Umbilical cord (tissue), 2 donors: ENCODE data around the gene CD86. TPM values are rescaled to one million over a fixed set of nuclear protein-coding genes. Genes with fewer than 3 reads are reported as not detected.

Source experiments
- DNase-seq: peaks from one replicate; pipeline ENCODE4 v3.0.0-alpha.2; 2015; ENCODE audit warnings: low spot score
- total RNA-seq: library from RNA; depleted of rRNA; stranded (reverse); fragments of >200 nt; gene quantifications from one replicate; pipeline ENCODE4 v1.2.3, GENCODE V29; 2014; ENCODE audit warnings: low replicate concordance; ENCODE audit not compliant: insufficient read depth

Gene CD86
- total RNA-seq, 1 donor from 2014 or later: 20.2 TPM

DNA sequence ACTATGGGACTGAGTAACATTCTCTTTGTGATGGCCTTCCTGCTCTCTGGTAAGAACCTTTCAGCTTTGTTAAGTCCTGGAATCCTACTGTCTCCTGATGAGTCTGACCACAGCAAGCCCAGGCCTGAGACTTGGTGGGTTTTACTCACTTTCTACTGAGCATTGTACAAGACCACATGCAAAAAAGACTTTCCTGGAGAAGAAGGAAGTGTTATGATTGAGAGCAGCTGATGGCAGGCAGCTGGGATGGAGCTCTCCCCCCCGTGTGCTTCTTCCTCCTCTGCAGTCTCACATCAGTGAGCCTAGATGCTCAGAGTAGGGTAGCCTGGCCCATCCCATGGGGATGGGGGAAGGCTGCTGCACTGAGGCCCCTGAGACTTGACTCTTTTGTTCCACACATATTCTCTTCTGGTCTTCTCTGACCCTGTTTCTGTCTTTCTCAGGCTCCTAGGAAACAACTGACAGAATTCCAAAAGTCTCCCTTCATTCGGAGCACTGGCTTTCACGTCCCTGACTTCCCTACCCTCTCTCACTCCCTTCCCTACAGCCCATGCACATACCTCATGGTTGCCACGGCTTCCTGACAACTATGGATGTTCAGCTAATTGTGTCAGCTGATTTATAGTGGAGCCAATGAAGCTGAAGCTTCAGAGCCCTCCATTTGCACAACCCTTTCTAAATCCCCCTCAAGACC is 36.6 kb downstream of the CD86 start:
- no peak for DNase-seq

DNA sequence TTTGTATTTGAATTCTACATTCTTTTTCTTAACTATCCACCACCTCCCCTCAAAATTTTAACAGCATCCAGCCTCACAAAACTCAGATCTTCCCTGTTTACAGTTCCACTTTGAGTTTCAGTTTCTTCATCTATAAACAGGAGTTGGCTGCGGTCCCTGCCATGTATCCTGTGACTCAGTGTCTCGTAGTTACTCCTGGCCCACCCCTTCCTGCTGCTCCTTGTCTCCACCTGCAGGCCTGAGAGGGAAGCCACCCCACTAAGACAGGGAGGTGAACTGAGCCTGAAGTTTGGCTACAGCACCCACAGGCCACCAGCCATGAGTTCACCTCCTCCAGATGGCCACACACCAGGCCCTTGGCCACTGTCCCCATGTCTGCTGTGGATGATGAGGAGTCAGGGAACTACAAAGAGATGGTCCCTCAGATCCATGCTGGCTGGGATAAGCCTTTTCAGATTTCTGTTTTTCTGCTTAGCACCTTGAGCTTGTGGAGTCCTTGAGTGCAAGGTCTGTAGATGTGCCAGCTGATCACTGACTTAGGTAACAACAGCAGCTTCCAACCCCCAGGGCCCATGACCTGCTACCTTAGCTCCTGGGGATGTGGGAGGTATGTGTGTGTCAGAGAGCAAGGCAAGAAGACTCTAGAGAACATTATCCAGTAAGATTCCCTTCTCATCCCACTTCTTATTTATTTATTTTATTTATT is 37.5 kb downstream of the CD86 start:
- DNase-seq: no peak

DNA sequence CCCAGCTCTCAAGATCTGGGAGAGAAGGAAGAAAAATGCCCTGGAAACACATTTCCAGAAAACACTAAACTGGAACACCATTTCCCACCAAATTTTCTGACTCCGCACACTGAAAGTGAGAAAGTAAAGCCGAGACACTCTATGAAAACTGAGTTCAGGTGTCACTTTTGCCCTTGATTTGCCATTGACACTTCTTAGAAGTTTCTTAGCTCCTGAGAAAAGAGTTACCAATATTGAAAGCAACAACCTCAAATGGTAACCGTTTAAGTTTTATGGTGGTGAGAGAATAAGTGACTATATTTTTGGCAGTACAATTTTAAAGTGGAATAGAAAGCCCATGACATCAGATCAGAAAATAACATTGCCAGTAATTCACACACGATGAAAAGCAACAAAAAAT is 39.0 kb downstream of the CD86 start:
- DNase-seq: no peak

DNA sequence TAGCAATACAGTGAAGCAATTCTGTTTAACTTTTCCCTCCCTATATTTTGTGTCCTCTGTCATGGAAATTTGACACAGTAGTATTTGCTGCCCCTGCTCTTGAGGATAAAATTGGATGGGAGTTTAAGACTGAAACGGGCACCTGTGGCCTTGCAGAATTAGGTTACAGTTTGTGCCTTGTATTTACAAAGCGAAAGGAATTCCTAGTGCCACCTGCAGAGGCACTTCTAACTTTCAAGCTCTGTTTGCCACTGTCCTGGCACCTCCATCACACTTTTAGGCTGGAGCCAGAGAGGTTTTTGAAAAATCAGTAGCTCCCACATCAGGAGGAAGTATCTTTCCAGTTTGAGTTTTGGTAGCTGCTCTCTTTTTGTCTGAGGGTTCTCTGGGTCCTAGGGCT is 39.5 kb downstream of the CD86 start:
- no peak for DNase-seq

DNA sequence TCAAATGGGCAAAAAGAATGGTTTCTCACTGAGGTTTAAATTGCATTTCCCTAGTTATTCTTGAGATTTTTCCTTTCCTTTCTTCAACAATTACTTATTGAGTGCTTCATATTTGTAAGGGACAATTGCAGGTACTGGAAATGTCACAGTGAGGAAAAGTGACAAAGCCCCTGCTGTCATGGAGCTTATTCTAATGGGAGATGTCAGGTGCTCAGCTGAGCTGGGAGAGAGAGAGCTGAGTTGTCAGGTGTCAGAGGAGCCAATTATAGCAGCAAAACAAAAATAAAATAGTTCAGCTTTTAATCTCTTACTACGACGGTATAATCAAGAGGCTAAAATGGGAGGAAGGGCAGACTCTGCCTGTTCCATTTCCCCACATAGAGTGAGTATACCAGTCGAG is 42.0 kb downstream of the CD86 start:
- DNase-seq: no peak

DNA sequence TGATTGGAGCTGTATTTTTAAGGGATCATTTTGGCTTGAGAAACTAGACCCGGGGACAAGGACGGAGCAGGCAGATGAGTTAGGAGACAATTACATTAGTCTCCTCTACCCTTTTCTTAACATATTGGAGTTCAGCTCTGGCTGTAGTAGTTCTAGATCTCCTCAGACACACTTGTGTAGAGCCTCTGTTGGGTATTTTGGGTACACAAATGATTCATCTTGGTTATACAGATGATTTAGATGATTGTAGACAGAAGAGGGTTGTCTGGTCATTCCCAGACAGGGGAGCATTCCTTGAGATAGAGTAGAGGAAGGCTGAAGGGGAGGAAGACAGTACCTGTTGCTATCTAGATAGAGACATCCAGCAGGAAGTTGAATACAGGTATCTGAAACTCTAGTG is 43.4 kb downstream of the CD86 start:
- DNase-seq: no peak

DNA sequence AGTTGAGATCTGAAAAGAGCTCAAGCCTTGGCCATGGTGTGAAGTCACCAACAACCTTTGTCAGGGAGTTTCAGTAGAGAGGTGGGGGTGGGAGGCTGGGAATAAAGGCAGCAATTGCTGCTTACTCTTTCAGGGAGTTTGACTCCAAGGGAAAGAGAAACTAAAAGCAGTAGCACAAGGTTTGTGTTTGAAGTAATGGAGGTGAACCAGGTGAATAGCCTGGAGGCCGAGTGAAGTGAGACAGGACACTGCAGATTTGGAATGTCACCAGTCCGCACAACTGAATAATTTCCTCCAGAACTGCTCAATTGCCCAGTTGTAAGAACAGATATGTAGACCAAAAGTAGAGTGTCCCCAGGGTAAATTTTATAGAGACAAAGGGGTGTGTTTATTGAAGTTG is 44.1 kb downstream of the CD86 start:
- DNase-seq: no peak

DNA sequence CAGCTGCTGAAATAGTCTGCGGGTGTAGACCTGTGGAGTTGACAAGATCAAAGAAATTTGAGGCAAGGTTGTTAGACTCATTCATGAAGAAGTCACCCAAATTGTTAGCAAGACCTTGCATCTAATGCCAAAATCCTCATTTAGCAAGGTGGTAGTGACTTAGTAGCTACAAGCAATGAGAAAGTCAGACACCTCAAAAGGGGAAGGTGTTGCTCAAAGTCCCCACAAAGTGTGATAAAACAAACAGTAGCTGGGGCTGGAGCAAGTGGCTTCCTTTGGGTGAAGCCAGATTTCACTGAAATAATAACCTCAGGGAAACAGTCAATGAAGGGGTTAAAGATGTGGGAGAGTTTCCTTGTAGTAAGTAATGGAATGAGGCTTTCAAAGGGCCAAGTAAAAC is 44.9 kb downstream of the CD86 start:
- no peak for DNase-seq

DNA sequence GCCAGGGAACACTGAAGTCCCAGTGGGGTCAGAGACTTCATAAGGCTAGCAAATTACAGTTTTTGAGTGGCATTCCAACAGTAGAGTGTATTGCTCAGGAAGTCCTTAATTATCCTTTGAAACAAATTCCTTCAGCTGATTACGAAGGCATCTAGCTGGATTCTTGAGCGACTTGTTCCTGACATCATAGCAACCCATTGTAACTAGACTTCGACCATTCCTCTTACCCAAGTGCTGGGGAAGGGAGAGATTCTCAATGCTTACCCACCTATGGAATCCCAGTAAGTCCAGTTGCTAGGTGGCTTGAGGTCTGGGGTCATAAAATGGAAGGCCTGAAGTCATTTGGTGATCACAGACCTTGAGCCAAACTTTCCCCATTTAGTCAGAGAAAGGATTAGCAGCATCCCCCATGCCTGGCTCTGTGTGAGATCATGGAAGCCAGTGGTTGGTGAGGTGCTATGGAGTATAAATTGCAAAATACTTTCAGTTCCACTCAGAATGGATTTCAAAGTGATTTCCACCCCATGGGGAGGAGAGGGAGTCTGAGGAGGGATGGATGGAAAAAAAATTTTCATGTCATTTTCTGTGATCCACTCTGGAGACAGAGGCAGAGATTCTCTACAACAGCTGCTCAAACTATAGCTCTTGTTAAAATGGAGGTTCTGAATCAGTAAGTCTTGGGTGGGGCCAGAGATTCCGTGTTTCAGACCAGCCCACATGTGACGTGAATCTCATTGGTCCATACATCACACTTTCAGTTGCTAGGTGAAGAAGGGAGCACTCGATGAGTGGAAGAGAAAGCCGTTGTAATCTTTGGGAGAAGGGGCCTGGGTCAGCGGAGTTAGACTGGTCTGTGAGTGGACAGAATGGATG is 45.7 kb downstream of the CD86 start:
- no peak for DNase-seq

DNA sequence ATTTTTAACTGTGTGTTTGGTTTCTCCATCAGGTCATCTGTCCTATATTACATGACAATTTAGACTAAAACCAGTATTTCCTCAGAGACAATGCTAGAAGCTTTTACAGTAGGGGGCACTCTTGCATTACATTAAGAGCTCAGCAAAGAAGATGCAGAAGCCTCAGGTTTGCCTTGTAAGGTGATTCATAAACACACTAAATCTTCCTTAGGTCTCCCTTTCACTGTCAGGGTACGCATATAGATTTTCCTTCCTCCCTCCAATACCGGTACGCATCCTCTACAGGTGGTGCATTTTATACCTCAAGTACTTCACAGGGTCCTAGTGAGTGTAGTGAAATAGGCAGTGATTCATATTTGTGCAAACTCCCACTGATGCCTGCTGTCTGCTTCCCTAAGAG is 46.5 kb downstream of the CD86 start:
- DNase-seq: peak; percentile 46

DNA sequence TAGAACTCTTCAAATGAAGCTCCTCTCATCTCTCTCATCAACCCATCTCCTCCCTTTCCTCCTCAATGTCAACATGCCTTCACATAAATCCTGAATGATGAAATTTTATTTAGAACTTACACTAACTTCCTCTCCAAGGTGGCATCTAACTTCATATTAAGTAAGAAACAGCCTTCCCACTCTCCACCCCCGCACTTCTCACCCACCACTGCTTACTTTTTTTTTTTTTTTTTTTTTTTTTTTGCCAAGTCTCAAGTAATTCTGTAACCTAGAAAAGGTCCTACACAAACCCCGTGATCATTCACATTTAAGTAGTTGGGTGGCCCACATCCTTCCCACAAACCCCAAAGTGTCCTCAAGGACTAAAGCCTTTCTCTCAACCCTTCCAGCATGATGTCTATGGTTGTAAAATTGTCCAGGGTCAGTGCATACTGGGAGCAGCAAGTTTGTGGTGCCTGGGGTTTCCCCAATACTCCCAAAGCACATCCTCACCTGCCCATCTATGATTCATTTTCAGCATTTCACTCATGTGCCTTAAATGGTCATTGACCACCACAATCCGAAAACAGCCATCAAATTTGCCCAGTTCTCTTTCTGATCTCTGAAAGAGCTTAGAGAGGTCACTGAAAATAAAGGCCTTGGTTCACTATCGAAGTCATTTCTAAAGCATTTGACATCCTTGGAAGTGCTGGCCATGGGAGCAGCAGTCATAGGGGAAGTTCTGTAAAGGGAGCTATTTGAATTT is 47.2 kb downstream of the CD86 start:
- DNase-seq: no peak

DNA sequence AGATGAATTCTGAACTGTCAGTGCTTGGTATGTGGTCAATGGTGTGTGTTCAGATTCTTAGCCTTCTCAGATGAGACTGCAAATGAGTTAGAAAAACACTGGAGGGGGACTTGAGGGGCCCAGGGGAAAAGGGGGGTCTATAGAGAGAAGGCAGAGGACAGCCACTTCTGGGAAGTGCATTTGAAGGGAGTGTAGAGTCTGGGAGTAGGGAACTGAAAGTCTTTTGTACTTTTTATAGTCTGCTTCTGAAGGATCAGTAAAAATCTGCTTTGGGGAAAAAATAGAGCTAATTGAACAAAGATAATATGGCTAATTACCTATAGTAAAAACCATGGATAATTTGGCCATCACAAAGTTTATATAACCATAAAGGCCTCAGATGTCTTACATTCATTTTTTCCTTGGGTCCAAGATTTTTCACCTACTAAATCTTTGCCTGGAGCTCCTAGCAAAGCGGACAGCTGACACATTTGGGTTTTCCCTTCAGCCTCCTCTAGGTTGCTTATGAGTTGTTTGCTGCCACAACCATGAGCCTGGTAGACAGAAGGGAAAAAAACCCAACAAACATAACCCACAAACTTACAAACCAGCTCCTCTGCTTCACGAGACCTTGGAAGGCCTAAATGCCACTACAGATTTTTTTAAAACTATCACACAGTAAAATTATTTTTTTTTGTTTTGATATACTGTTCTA is 48.8 kb downstream of the CD86 start:
- DNase-seq: no peak

DNA sequence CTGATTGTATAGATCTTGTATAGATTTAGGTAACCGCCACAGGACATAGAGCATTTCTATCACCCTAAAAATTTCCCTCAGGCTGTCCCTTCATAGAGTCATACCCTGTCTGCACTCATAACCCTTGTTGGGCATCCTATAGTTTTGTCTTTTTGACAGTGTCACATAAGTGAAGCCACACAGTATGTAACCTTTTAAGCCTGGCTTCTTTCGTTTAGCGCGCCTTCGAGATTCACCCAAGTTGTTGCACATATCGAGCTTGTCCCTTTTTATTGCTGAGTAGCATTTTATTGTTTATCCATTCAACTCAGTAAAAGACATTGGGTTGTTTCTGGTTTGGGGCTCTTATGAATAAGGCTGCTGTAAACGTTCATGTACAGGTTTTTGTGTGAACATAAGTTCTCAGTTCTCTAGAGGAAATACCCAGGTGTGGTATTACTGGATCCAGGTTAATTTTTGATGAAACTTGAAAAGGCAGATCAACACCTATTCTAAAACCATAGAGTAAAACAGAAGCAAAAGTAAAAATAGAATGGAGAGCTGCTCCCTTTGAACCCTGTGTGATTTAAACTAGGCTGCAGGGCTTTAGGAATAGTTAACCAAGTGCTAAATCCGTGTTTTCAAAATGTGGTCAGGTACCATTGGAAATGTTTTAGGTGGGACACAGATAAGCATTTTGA is 49.5 kb downstream of the CD86 start:
- DNase-seq: no peak

DNA sequence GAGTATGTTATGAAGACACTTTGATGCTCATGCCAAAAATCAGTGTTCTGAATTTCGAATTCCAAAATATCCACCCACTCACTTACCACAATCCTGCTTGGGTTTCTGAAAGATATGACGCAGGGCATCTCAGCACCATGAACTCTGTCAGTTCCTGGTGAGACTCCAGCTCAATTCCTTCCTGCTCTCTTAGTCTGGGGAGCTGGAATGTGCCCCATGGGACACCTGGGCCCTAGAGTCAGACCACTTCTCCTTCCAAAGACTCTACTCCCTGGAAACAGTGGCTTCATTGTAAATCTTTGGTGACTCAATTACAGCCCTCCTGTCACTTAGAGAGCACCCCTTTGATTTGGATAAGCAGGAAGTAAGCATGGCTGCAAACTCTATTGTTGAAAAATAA is 50.5 kb downstream of the CD86 start:
- DNase-seq: no peak

DNA sequence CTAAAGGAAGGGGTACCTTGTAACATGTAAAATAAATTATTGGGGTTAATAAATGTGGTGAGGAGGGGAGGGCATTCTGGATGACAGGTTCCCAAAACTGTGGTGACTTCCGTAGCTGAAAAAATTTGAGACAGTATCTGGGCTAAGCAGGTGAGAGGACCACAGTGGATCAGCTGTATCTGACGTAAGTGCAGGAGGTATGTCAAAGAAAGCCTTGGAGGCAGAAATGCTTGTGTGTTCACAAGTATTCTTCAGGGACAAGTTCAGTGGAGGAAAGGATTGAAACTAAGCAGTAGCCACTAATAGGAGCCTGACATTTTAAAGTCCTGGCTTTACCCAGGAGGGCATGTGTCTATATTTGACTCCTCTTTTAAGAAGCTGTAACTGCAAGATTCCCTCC is 52.0 kb downstream of the CD86 start:
- DNase-seq: no peak

DNA sequence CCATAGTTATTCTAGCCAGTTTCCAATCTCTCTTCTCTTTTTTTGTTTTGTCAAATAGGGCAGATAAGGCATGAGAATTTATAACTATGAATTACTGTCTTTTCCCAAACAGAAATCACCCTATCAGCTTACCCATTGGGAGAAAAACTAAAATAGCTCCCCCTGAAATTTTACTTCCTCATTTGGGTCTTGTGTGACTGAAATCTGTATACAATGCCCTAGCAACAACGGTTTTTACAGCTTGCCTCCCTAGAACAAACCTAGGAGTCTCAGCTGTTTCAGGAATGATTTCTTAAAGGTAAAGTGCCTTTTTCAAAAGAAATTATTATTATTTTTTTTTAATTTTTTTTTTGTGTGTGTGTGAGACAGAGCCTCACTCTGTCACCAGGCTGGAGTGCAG is 56.8 kb downstream of the CD86 start:
- DNase-seq: no peak

DNA sequence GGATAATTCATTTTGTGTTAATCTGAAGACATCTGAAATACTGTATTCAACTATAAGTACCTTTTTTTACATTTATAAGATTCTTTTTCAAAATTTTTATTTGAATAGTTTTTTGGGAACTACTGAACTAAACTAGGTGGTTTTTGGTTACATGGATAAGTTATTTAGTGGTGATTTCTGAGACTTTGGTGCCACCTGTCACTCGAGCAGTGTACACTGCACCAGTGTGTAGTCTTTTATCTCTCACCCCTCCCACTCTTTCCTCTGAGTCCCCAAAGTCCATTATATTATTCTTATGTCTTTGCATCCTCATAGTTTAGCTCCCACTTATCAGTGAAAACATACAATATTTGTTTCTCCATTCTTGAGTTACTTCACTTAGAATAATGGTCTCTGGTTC is 57.6 kb downstream of the CD86 start:
- DNase-seq: no peak

DNA sequence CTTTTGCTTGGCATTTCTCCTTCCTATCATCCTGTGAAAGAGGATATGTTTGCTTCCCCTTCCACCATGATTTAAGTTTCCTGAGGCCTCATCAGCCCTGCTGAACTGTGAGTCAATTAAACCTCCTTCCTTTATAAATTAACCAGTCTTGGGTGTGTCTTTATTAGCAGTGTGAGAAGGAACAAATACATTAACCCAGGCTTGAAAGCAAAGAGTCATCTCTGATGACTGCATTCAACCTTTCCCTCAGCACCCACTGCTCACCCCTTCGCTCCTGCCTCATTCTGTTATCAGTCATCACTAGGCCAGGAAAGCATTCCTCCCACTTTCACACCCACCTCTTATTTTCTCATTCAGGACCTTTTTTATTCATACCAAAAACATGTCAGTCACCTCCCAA is 68.7 kb downstream of the CD86 start:
- no peak for DNase-seq

DNA sequence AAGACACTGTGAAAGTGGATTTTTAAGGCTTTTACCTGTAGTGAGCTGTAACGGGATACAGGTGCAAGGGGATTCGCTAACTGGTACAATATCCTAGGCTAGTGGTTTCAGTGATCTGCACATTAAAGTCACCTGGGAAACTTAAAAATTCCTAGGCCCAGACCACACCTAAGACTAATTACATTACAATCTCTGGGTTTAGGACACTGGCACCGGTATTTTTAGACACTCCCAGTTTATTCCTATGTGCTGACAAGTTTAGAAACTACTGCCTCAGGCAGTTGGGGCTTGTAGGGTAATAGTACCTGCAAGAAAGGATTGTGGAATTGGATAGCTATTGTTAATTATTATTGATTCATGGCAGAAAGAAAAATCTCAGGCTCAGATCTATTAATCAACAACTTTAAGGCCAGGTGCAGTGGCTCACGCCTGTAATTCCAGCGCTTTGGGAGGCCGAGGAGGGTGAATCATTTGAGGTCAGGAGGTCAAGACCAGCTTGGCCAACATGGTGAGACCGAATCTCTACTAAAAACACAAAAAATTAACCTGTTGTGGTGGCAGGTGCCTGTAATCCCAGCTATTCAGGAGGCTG is 77.9 kb downstream of the CD86 start:
- no peak for DNase-seq

DNA sequence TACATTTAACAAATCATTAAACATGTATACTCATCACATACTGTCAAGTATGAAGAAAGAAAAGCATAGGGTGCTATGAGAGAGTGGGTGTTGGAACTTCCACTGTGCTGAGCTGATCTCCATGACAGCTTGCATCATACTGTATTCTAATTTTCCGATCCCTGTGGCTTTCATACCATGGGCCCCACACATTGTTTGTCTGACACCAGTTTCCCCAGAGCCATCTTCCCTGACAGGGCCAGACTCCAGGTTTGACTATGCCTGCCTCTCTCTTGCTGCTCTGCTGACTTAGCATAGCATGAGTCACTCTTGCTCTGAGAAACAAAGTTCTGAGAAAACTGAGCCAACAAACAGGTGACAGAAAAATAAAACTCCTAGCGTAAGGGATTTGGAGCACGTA is 91.3 kb downstream of the CD86 start:
- DNase-seq: no peak
